GM12878 (cell line): ENCODE measurements around the gene DEFB132. TPM values are rescaled to one million over a fixed set of nuclear protein-coding genes. Genes with fewer than 3 reads are reported as not detected.
A peak's percentile ranks its signal among the peaks of the same experiment; 100 is the strongest.

ENCODE experiments used
- ATAC-seq: fragments of 200-7000 bp; cut with Tn5 transposase; 3 replicates; pipeline ENCODE4 v1.9.1; 2020; ENCODE audit warnings: mild to moderate bottlenecking, moderate library complexity
- BruUV-seq: library from RNA; stranded (reverse); fragments of 400-500 nt; replicated peaks from 2 replicates; lab custom pipeline; 2021; lab: Mats Ljungman, UMichigan
- CTCF ChIA-PET: fragments of 300-600 bp; sonication (Branson Sonifier 250); formaldehyde crosslinking; extraction: SDS; loops from one replicate; lab custom pipeline; 2021; ENCODE audit warnings: inconsistent platforms; lab: Yijun Ruan, JAX
- POLR2A ChIA-PET: fragments of 350-600 bp; formaldehyde crosslinking; extraction: SDS; loops from one replicate; lab custom pipeline; 2021; ENCODE audit warnings: inconsistent platforms; lab: Charles Lee
- RAD21 ChIA-PET: fragments of 300-600 bp; sonication (Branson Sonifier 250); formaldehyde crosslinking; loops from one replicate; lab custom pipeline; 2023; ENCODE audit warnings: antibody characterized with exemption; ENCODE audit not compliant: unreplicated experiment; lab: Charles Lee
- SMC1A ChIA-PET: fragments of 300-600 bp; sonication (Branson Sonifier 250); formaldehyde crosslinking; loops from one replicate; lab custom pipeline; 2023; ENCODE audit not compliant: unreplicated experiment, uncharacterized antibody; lab: Charles Lee
- DNase-seq: peaks from one replicate; pipeline ENCODE4 v3.0.0-alpha.2; 2011; ENCODE audit warnings: low read depth, low spot score
- FAIRE-seq: peaks from 3 replicates; lab custom pipeline; 2011; peaks lifted over from hg19 to GRCh38; lab: Jason Lieb, UNC
- H2AFZ ChIP-seq: 2 replicates; pipeline ENCODE4 v1.6.0; 2011; ENCODE audit warnings: low read depth, low read length, control low read depth; ENCODE audit not compliant: control insufficient read depth
- H3K27ac ChIP-seq: 2 replicates; pipeline ENCODE4 v1.5.1; 2011; ENCODE audit warnings: control low read depth; ENCODE audit not compliant: control insufficient read depth, insufficient read depth
- H3K27me3 ChIP-seq, 2 experiments: replicated peaks in 1 of 2; 2 replicates each; pipeline versions ENCODE4 v1.6.0 to v1.6.1; 2011; ENCODE audit warnings: low read length in 1 of 2; ENCODE audit not compliant: control insufficient read depth in 2 of 2, insufficient read depth in 2 of 2
- H3K36me3 ChIP-seq, 2 experiments: 2 replicates each; pipeline ENCODE4 v1.5.1; 2011; ENCODE audit warnings: low read length in 1 of 2; ENCODE audit not compliant: control insufficient read depth in 2 of 2, insufficient read depth in 2 of 2
- H3K4me1 ChIP-seq: 2 replicates; pipeline ENCODE4 v1.6.1; 2011; ENCODE audit warnings: mild to moderate bottlenecking, low read length, moderate library complexity, mixed read lengths; ENCODE audit not compliant: control insufficient read depth, insufficient read depth
- H3K4me2 ChIP-seq: 2 replicates; pipeline ENCODE4 v1.6.0; 2011; ENCODE audit warnings: control low read depth; ENCODE audit not compliant: control insufficient read depth, insufficient read depth
- H3K4me3 ChIP-seq: fragments of 200-600 bp; sonication (generic); 2 replicates; pipeline ENCODE4 v1.5.1; 2016
- H3K79me2 ChIP-seq: 2 replicates; pipeline ENCODE4 v1.6.0; 2011; ENCODE audit warnings: low read length; ENCODE audit not compliant: control insufficient read depth, insufficient read depth
- H3K9ac ChIP-seq: 2 replicates; pipeline ENCODE4 v1.8.0; 2011; ENCODE audit warnings: low read length, control low read depth, mixed read lengths; ENCODE audit not compliant: control insufficient read depth, insufficient read depth
- H3K9me3 ChIP-seq: replicated peaks from 3 replicates; pipeline ENCODE4 v1.5.1; 2011; ENCODE audit warnings: mild to moderate bottlenecking, low read length; ENCODE audit not compliant: control insufficient read depth, insufficient read depth
- H4K20me1 ChIP-seq: 2 replicates; pipeline ENCODE4 v1.6.0; 2011; ENCODE audit not compliant: control insufficient read depth, insufficient read depth
- CTCF ChIP-seq, 3 experiments: IDR thresholded peaks in 2 of 3; conservative IDR thresholded peaks in 1 of 3; 2 replicates each; pipeline ENCODE4 v1.5.1; 2011; ENCODE audit warnings: low read depth in 3 of 3, low read length in 3 of 3, mild to moderate bottlenecking in 3 of 3, control low read depth in 2 of 3, moderate library complexity in 2 of 3, inconsistent platforms in 1 of 3, mixed read lengths in 1 of 3; ENCODE audit not compliant: control insufficient read depth in 2 of 3, insufficient read depth in 1 of 3; ENCODE audit errors: extremely low read depth in 1 of 3
- CUX1 ChIP-seq: IDR thresholded peaks from 2 replicates; pipeline ENCODE4 v1.6.1; 2012; ENCODE audit warnings: improper control_type of control experiment, low read depth, low read length; ENCODE audit not compliant: insufficient replicate concordance
- SREBF1 ChIP-seq: IDR thresholded peaks from 2 replicates; pipeline ENCODE4 v1.6.1; 2012; ENCODE audit warnings: mild to moderate bottlenecking, low read length
- ZNF274 ChIP-seq: IDR thresholded peaks from one replicate; pipeline ENCODE4 v1.8.0; 2011; ENCODE audit not compliant: insufficient read length, insufficient read depth
- ZNF622 ChIP-seq: fragments of 450-650 bp; IDR thresholded peaks from 2 replicates; pipeline ENCODE4 v1.6.1; 2017; ENCODE audit warnings: mild to moderate bottlenecking, inconsistent platforms
- WGBS: methylation state at CpG from one replicate; pipeline ENCODE4 v1.1.6; 2016; ENCODE audit warnings: low lambda C conversion rate; ENCODE audit not compliant: insufficient replicate concordance, insufficient coverage; ENCODE audit errors: missing lambda C conversion rate; 5-methylcytosine and 5-hydroxymethylcytosine counted together
- in situ Hi-C: fragments of 300-500 bp; cut with MboI; formaldehyde crosslinking; loops from 9 replicates; pipeline ENCODE4 v1.14.3; 2018; ENCODE audit warnings: mixed read lengths
- intact Hi-C: fragments of 100-400 bp; cut with micrococcal nuclease; formaldehyde crosslinking; loops from one replicate; pipeline ENCODE4 v1.14.2; 2022; ENCODE audit not compliant: unreplicated experiment
- polyA plus RNA-seq, 11 experiments: library from polyadenylated mRNA; depleted of rRNA in 4 of 11; unstranded in 6 of 11; stranded (reverse) in 5 of 11; fragments of >200 nt; fragmentation: Nextera tagmentation in 4 of 11; fragmentation: Illumina TruSeq in 1 of 11; extraction: Ambion mirVana in 4 of 11; extraction: Trizol in 1 of 11; gene quantifications; 1 replicate in 1 of 11; 2 replicates in 10 of 11; pipeline versions ENCODE4 v1.2.1 to v1.2.3, GENCODE V29; 2011 to 2016; ENCODE audit warnings: inconsistent platforms in 2 of 11, missing spikeins in 2 of 11, low read depth in 1 of 11
- total RNA-seq, 4 experiments: library from RNA; depleted of rRNA in 3 of 4; stranded (reverse); fragments of >200 nt in 3 of 4; fragmentation: Illumina TruSeq in 1 of 4; extraction: Trizol in 1 of 4; gene quantifications; 2 replicates each; pipeline versions ENCODE4 v1.2.1 to v1.2.3, GENCODE V29; 2013 to 2021

Gene DEFB132
- total and polyA plus RNA-seq, 10 of the 15 experiments (the other 5 are each of a cell fraction or from before 2014, with no cell fraction given): not detected

GRCh38 chr20:235891-236290 is 21.6 kb upstream of the DEFB132 start:
- SMC1A ChIA-PET: no interaction called here

More at GRCh38 chr20:235891-236290, 21.6 kb upstream of the DEFB132 start:
- in situ Hi-C loops: no loop called here
- H3K9ac ChIP-seq: no peak overlapping the region
- H3K4me1 ChIP-seq: peaks cover 10% of the 10 kb centered on the region
- H3K9me3 ChIP-seq: no peaks in the 10 kb centered on the region
- ChIA-PET CTCF (interaction anchor here (1.4 kb wide), 1 partner anchor 30 kb away, joined by 5 read pairs; no protein-coding TSS in a partner anchor), RAD21 (no interaction called here), POLR2A (no interaction called here)
- no peak overlapping the region for H3K27ac ChIP-seq
- H3K36me3 ChIP-seq: no peaks in the 10 kb centered on the region
- no peaks in the 10 kb centered on the region for H3K27me3 ChIP-seq
- H2AFZ ChIP-seq: no peak overlapping the region
- no peak overlapping the region for H3K4me3 ChIP-seq
- no peak for ATAC-seq
- DNase-seq: no peak
- no peak overlapping the region for H3K4me2 ChIP-seq
- TF ChIP-seq CTCF (IDR thresholded peaks at IDR 0.05 in 2 of 3, conservative IDR thresholded peaks at IDR 0.05 in 1 of 3; ENCODE audit: control insufficient read depth in 2 of 3, extremely low read depth in 1 of 3, insufficient read depth in 1 of 3, low read depth in 3 of 3, low read length in 3 of 3) (0 out of 6 replicates have a peak, but pooled peaks of 1 of the 3 experiments have one; percentile 2), SREBF1 (no peak), CUX1 (no peak), ZNF622 (no peak), ZNF274 (no peak)
- 94% methylated on average over 1 of the region's 1 CpG for WGBS
- no peaks in the 10 kb centered on the region for H3K79me2 ChIP-seq
- no peaks in the 10 kb centered on the region for H4K20me1 ChIP-seq
- no TSS peak for BruUV-seq
- FAIRE-seq: no peak
- intact Hi-C loops: no loop called here
